ENCODE measurements around the gene TSC1. TPM values are rescaled to one million over a fixed set of nuclear protein-coding genes. Genes with fewer than 3 reads are reported as not detected.

TSC1 gene
- total and polyA plus RNA-seq, 2 donors (not counting 3 experiments of a cell fraction or from before 2014, with no cell fraction given), result 43.9 to 51.2 TPM

DNA sequence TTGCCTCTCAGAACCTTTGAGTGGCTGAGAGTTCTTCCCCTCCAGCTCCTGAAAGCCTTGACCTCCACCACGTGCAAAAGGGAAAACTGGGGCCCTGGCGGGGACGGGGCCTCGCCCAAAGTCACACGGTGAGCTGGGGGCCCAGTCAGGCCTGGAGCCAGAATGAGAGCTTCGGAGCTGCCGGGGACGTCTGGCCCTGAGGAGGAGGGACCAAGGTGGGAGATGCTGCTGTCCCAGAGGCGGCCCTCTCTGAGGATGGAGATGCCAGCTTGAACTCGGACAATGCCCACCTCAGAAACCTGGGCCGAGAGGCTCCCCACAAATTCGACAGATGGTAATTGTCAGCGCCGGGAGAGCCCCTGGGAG is 67.0 kb downstream of the TSC1 start:
- Histone ChIP-seq H3K9ac (replicated peaks; ENCODE audit: extremely low read depth, insufficient read depth, low read length) (no peak overlapping the region), H2AFZ (ENCODE audit: low read depth, low read length) (peak overlapping the region; percentile 99)
- dilution Hi-C loops (cut with MboI; ENCODE audit: extremely low pct_ligation_motif_present, low sequenced_read_pairs), result no loop called here

GRCh38 chr9:132876849-132877248 is 67.6 kb downstream of the TSC1 start:
- no peak overlapping the region for H3K4me3 ChIP-seq (replicated peaks in 1 of 3; ENCODE audit: insufficient read depth in 1 of 3, low read depth in 1 of 3, low read length in 3 of 3)
- no peaks in the 10 kb centered on the region for H3K36me3 ChIP-seq (ENCODE audit: control insufficient read depth in 2 of 2, extremely low read depth in 1 of 2, insufficient read depth in 2 of 2, low read length in 2 of 2)
- BruUV-seq (replicated peaks), result no TSS peak
- H3K9ac ChIP-seq (replicated peaks; ENCODE audit: extremely low read depth, insufficient read depth, low read length), result no peak overlapping the region
- no peak overlapping the region for H3K27ac ChIP-seq (ENCODE audit: insufficient read depth, low read depth, low read length)
- H2AFZ ChIP-seq (ENCODE audit: low read depth, low read length), result no peak overlapping the region
- H3K4me2 ChIP-seq (ENCODE audit: insufficient read depth, low read length), result no peak overlapping the region
- no peaks in the 10 kb centered on the region for H3K9me3 ChIP-seq (replicated peaks; ENCODE audit: control insufficient read depth, insufficient read depth, low read length)
- peaks cover 2% of the 10 kb centered on the region for H3K4me1 ChIP-seq (ENCODE audit: control insufficient read depth, extremely low read depth, insufficient read depth, low read length)
- TF ChIP-seq, protein P1, sequence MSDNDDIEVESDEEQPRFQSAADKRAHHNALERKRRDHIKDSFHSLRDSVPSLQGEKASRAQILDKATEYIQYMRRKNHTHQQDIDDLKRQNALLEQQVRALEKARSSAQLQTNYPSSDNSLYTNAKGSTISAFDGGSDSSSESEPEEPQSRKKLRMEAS (IDR thresholded peaks at IDR 0.05; ENCODE audit: insufficient read depth, insufficient read length), result no peak
- no peak for TF ChIP-seq FOS (IDR thresholded peaks at IDR 0.05; ENCODE audit: borderline replicate concordance, insufficient read depth, low read length)
- no peak for TF ChIP-seq JUN (IDR thresholded peaks at IDR 0.05; ENCODE audit: borderline replicate concordance, insufficient read depth, insufficient read length, low read depth)
- TF ChIP-seq EZH2 (IDR thresholded peaks at IDR 0.05; ENCODE audit: borderline replicate concordance, low read depth, low read length, severe bottlenecking), result no peak
- no peak for TF ChIP-seq POLR2A (IDR thresholded peaks at IDR 0.05; ENCODE audit: low read depth, low read length)
- no peak for TF ChIP-seq MYC (IDR thresholded peaks at IDR 0.05; ENCODE audit: low read depth, low read length)
- TF ChIP-seq GATA2 (IDR thresholded peaks at IDR 0.05; ENCODE audit: insufficient read depth, insufficient read length, low read depth, low read length), result no peak
- TF ChIP-seq CTCF (IDR thresholded peaks at IDR 0.05; ENCODE audit: extremely low read depth in 1 of 2, insufficient read depth in 1 of 2, low read depth in 1 of 2, low read length in 2 of 2), result no peak
- no peak for TF ChIP-seq POLR2AphosphoS5 (IDR thresholded peaks at IDR 0.05; ENCODE audit: insufficient read depth, low read depth, low read length)
- ChIA-PET CTCF (interaction anchor here (1.0 to 1.9 kb wide), 2 partner anchors 26 to 101 kb away, joined by 3 to 5 read pairs; no protein-coding TSS in a partner anchor), POLR2A (no interaction called here)
- DNase-seq (ENCODE audit: low read depth, low spot score) (no peak), FAIRE-seq (no peak)
- dilution Hi-C loops (cut with MboI; ENCODE audit: extremely low pct_ligation_motif_present, low sequenced_read_pairs) (no loop called here), intact Hi-C loops (cut with micrococcal nuclease) (no loop called here)
- no peaks in the 10 kb centered on the region for H3K9me1 ChIP-seq (replicated peaks; ENCODE audit: control insufficient read depth, extremely low read depth, insufficient read depth, low read length)
- H3K79me2 ChIP-seq (ENCODE audit: control insufficient read depth, insufficient read depth, low read length), result no peaks in the 10 kb centered on the region
- peaks cover 0 to 3% of the 10 kb centered on the region in 2 experiments for H3K27me3 ChIP-seq (ENCODE audit: control insufficient read depth in 2 of 2, insufficient read depth in 2 of 2, low read length in 2 of 2)
- no peaks in the 10 kb centered on the region for H4K20me1 ChIP-seq (replicated peaks; ENCODE audit: control insufficient read depth, extremely low read depth, insufficient read depth, low read length)

More for the DNA sequence above, 67.0 kb downstream of the TSC1 start:
- Histone ChIP-seq H3K4me2 (ENCODE audit: insufficient read depth, low read length) (peak overlapping the region; percentile 58), H3K27me3 (ENCODE audit: control insufficient read depth in 2 of 2, insufficient read depth in 2 of 2, low read length in 2 of 2) (peaks cover 0 to 3% of the 10 kb centered on the region in 2 experiments), H3K36me3 (ENCODE audit: control insufficient read depth in 2 of 2, extremely low read depth in 1 of 2, insufficient read depth in 2 of 2, low read length in 2 of 2) (no peaks in the 10 kb centered on the region), H3K4me1 (ENCODE audit: control insufficient read depth, extremely low read depth, insufficient read depth, low read length) (peaks cover 2% of the 10 kb centered on the region), H3K9me3 (replicated peaks; ENCODE audit: control insufficient read depth, insufficient read depth, low read length) (no peaks in the 10 kb centered on the region), H4K20me1 (replicated peaks; ENCODE audit: control insufficient read depth, extremely low read depth, insufficient read depth, low read length) (no peaks in the 10 kb centered on the region), H3K27ac (ENCODE audit: insufficient read depth, low read depth, low read length) (no peak overlapping the region), H3K9me1 (replicated peaks; ENCODE audit: control insufficient read depth, extremely low read depth, insufficient read depth, low read length) (no peaks in the 10 kb centered on the region), H3K79me2 (ENCODE audit: control insufficient read depth, insufficient read depth, low read length) (no peaks in the 10 kb centered on the region), H3K4me3 (replicated peaks in 1 of 3; ENCODE audit: insufficient read depth in 1 of 3, low read depth in 1 of 3, low read length in 3 of 3) (peak overlapping the region; percentile 80 to 99 (median 96))
- no peak for FAIRE-seq
- intact Hi-C loops (cut with micrococcal nuclease), result no loop called here
- BruUV-seq (replicated peaks), result no TSS peak
- TF ChIP-seq CTCF (IDR thresholded peaks at IDR 0.05; ENCODE audit: extremely low read depth in 1 of 2, insufficient read depth in 1 of 2, low read depth in 1 of 2, low read length in 2 of 2) (no peak), POLR2A (IDR thresholded peaks at IDR 0.05; ENCODE audit: low read depth, low read length) (no peak)
- ChIA-PET CTCF (interaction anchor here (1.0 to 1.9 kb wide), 2 partner anchors 25 to 100 kb away, joined by 3 to 5 read pairs; no protein-coding TSS in a partner anchor), POLR2A (no interaction called here)
- no peak for DNase-seq (ENCODE audit: low read depth, low spot score)
